WTC11 (cell line): Measurements from ENCODE around the gene HDLBP. TPM values are rescaled to one million over a fixed set of nuclear protein-coding genes. Genes with fewer than 3 reads are reported as not detected.

Experiments
- ATAC-seq: fragments of 200-7000 bp; cut with Tn5 transposase; 2 replicates; pipeline ENCODE4 v1.10.0; 2021; ENCODE audit warnings: mild to moderate bottlenecking, moderate library complexity
- CTCF ChIA-PET: fragments of 300-600 bp; sonication (Branson Sonifier 250); formaldehyde crosslinking; loops from one replicate; lab custom pipeline; 2021; ENCODE audit warnings: antibody characterized with exemption; lab: Charles Lee
- POLR2A ChIA-PET: fragments of 350-600 bp; sonication (Branson Sonifier 250); formaldehyde crosslinking; loops from one replicate; lab custom pipeline; 2021; ENCODE audit warnings: antibody characterized with exemption; lab: Charles Lee
- DNase-seq: peaks from one replicate; pipeline ENCODE4 v3.0.0; 2021; ENCODE audit warnings: low spot score
- H3K27ac Mint-ChIP-seq: 2 replicates; pipeline ENCODE4 v1.8.0; 2021; ENCODE audit warnings: mixed read lengths
- H3K27me3 Mint-ChIP-seq: 2 replicates; pipeline ENCODE4 v1.8.0; 2021; ENCODE audit warnings: low read depth, mild to moderate bottlenecking, moderate library complexity, mixed read lengths
- H3K36me3 Mint-ChIP-seq: 2 replicates; pipeline ENCODE4 v1.8.0; 2021; ENCODE audit warnings: mixed read lengths
- H3K4me1 Mint-ChIP-seq: 2 replicates; pipeline ENCODE4 v1.8.0; 2022; ENCODE audit warnings: mixed read lengths
- H3K4me3 Mint-ChIP-seq: 2 replicates; pipeline ENCODE4 v1.8.0; 2021; ENCODE audit warnings: mild to moderate bottlenecking, moderate library complexity, mixed read lengths
- H3K9me3 Mint-ChIP-seq: 2 replicates; pipeline ENCODE4 v1.8.0; 2021; ENCODE audit warnings: mixed read lengths
- HMGA2 ChIP-seq: fragments of 250-450 bp; sonication (Bioruptor Pico); IDR thresholded peaks from 2 replicates; pipeline ENCODE4 v1.4.0; 2021; ENCODE audit warnings: mild to moderate bottlenecking, moderate library complexity
- NFATC4 ChIP-seq: fragments of 250-450 bp; sonication (Bioruptor Pico); IDR thresholded peaks from 2 replicates; pipeline ENCODE4 v1.9.0; 2021; ENCODE audit warnings: mild to moderate bottlenecking
- NFE2L1 ChIP-seq: sonication (generic); formaldehyde crosslinking; IDR thresholded peaks from 2 replicates; pipeline ENCODE4 v1.8.1; 2023; ENCODE audit warnings: missing genetic modification reagents
- NR2C2 ChIP-seq: sonication (generic); formaldehyde crosslinking; IDR thresholded peaks from 2 replicates; pipeline ENCODE4 v1.8.0; 2022; ENCODE audit warnings: mild to moderate bottlenecking, missing genetic modification reagents
- NR3C1 ChIP-seq: sonication (generic); formaldehyde crosslinking; conservative IDR thresholded peaks from 2 replicates; pipeline ENCODE4 v1.8.1; 2023; ENCODE audit warnings: low read depth, mild to moderate bottlenecking, missing genetic modification reagents
- total RNA-seq: library from RNA; stranded (reverse); gene quantifications from 3 replicates; pipeline ENCODE4 v1.2.3, GENCODE V29; 2021
- TF ChIP-seq, protein P1 (sequence below): sonication (generic); formaldehyde crosslinking; IDR thresholded peaks from 2 replicates; pipeline ENCODE4 v1.8.1; 2023; ENCODE audit warnings: mild to moderate bottlenecking, missing genetic modification reagents
- TF ChIP-seq, protein P2 (sequence below): sonication (generic); formaldehyde crosslinking; IDR thresholded peaks from 2 replicates; pipeline ENCODE4 v1.8.1; 2022; ENCODE audit warnings: low read depth, mild to moderate bottlenecking, moderate library complexity, missing genetic modification reagents, borderline replicate concordance
- TF ChIP-seq, protein P3 (sequence below): sonication (generic); formaldehyde crosslinking; IDR thresholded peaks from 2 replicates; pipeline ENCODE4 v1.8.1; 2023; ENCODE audit warnings: mild to moderate bottlenecking, moderate library complexity, missing genetic modification reagents
- TF ChIP-seq, protein P4 (sequence below): sonication (generic); formaldehyde crosslinking; IDR thresholded peaks from 2 replicates; pipeline ENCODE4 v1.8.0; 2022; ENCODE audit warnings: mild to moderate bottlenecking, missing genetic modification reagents
- TF ChIP-seq, protein P5 (sequence below): fragments of 250-450 bp; sonication (Bioruptor Pico); IDR thresholded peaks from 2 replicates; pipeline ENCODE4 v1.8.0; 2021; ENCODE audit warnings: mild to moderate bottlenecking
- TF ChIP-seq, protein P6 (sequence below): fragments of 250-450 bp; sonication (Bioruptor Pico); IDR thresholded peaks from 2 replicates; pipeline ENCODE4 v1.9.0; 2021; ENCODE audit warnings: moderate library complexity, mild to moderate bottlenecking, inconsistent platforms, borderline replicate concordance
- TF ChIP-seq, protein P7 (sequence below): sonication (generic); formaldehyde crosslinking; IDR thresholded peaks from 2 replicates; pipeline ENCODE4 v1.8.0; 2023; ENCODE audit warnings: mild to moderate bottlenecking, missing genetic modification reagents
- TF ChIP-seq, protein P8 (sequence below): fragments of 250-450 bp; sonication (Bioruptor Pico); IDR thresholded peaks from 2 replicates; pipeline ENCODE4 v1.9.0; 2021; ENCODE audit warnings: mild to moderate bottlenecking
- TF ChIP-seq, protein P9 (sequence below): sonication (generic); formaldehyde crosslinking; IDR thresholded peaks from 2 replicates; pipeline ENCODE4 v1.8.0; 2022; ENCODE audit warnings: mild to moderate bottlenecking, missing genetic modification reagents

Gene HDLBP
- total RNA-seq, 1 experiment from 2014 or later: 368 TPM

DNA sequence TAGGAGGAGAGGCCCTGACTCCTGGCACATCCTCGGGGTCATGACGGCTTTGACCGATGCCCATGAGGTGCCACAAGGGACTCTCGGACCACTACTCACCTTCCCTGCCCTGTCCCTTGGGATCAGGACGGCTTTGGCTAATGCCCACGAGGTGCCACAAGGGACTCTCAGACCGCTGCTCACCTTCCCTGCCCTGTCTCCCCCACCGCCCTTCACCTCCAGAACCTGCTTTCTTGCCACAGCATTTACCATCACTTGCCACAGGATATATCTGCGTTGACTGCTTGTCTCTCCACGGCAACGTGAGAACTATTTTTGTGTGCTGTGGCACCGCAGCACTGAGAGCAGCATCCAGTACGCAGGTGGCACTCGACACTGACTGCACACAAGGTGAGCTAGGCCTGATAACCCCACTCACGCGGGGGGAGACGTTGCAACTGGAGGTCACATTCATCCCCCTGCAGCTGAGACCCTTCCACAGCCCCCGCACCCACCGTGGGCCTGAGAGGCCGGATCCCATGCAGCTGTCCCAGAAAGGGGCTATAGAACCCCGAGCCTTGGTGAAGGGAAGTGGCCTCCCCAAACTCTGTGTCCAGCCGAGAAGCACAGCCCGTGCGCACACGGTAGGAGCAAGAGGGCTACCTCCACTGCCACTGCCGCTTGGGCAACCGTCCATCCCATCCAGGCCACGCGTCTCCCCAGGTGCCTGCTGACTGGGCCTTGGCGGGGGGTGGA is 79.4 kb downstream of the HDLBP start (continued):
- TF ChIP-seq, protein P1, sequence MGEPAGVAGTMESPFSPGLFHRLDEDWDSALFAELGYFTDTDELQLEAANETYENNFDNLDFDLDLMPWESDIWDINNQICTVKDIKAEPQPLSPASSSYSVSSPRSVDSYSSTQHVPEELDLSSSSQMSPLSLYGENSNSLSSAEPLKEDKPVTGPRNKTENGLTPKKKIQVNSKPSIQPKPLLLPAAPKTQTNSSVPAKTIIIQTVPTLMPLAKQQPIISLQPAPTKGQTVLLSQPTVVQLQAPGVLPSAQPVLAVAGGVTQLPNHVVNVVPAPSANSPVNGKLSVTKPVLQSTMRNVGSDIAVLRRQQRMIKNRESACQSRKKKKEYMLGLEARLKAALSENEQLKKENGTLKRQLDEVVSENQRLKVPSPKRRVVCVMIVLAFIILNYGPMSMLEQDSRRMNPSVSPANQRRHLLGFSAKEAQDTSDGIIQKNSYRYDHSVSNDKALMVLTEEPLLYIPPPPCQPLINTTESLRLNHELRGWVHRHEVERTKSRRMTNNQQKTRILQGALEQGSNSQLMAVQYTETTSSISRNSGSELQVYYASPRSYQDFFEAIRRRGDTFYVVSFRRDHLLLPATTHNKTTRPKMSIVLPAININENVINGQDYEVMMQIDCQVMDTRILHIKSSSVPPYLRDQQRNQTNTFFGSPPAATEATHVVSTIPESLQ: no peak
- TF ChIP-seq NR3C1 (CRISPR knock-in tag) (no peak), HMGA2 (CRISPR knock-in tag) (no peak)
- TF ChIP-seq, protein P2, sequence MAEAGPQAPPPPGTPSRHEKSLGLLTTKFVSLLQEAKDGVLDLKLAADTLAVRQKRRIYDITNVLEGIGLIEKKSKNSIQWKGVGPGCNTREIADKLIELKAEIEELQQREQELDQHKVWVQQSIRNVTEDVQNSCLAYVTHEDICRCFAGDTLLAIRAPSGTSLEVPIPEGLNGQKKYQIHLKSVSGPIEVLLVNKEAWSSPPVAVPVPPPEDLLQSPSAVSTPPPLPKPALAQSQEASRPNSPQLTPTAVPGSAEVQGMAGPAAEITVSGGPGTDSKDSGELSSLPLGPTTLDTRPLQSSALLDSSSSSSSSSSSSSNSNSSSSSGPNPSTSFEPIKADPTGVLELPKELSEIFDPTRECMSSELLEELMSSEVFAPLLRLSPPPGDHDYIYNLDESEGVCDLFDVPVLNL: no peak
- TF ChIP-seq, protein P3, sequence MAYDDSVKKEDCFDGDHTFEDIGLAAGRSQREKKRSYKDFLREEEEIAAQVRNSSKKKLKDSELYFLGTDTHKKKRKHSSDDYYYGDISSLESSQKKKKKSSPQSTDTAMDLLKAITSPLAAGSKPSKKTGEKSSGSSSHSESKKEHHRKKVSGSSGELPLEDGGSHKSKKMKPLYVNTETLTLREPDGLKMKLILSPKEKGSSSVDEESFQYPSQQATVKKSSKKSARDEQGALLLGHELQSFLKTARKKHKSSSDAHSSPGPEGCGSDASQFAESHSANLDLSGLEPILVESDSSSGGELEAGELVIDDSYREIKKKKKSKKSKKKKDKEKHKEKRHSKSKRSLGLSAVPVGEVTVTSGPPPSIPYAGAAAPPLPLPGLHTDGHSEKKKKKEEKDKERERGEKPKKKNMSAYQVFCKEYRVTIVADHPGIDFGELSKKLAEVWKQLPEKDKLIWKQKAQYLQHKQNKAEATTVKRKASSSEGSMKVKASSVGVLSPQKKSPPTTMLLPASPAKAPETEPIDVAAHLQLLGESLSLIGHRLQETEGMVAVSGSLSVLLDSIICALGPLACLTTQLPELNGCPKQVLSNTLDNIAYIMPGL (CRISPR knock-in tag): no peak
- TF ChIP-seq, protein P4, sequence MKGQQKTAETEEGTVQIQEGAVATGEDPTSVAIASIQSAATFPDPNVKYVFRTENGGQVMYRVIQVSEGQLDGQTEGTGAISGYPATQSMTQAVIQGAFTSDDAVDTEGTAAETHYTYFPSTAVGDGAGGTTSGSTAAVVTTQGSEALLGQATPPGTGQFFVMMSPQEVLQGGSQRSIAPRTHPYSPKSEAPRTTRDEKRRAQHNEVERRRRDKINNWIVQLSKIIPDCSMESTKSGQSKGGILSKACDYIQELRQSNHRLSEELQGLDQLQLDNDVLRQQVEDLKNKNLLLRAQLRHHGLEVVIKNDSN (CRISPR knock-in tag): no peak
- TF ChIP-seq, protein P5, sequence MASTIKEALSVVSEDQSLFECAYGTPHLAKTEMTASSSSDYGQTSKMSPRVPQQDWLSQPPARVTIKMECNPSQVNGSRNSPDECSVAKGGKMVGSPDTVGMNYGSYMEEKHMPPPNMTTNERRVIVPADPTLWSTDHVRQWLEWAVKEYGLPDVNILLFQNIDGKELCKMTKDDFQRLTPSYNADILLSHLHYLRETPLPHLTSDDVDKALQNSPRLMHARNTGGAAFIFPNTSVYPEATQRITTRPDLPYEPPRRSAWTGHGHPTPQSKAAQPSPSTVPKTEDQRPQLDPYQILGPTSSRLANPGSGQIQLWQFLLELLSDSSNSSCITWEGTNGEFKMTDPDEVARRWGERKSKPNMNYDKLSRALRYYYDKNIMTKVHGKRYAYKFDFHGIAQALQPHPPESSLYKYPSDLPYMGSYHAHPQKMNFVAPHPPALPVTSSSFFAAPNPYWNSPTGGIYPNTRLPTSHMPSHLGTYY: no peak
- TF ChIP-seq, all 79 proteins: peak for 0

DNA sequence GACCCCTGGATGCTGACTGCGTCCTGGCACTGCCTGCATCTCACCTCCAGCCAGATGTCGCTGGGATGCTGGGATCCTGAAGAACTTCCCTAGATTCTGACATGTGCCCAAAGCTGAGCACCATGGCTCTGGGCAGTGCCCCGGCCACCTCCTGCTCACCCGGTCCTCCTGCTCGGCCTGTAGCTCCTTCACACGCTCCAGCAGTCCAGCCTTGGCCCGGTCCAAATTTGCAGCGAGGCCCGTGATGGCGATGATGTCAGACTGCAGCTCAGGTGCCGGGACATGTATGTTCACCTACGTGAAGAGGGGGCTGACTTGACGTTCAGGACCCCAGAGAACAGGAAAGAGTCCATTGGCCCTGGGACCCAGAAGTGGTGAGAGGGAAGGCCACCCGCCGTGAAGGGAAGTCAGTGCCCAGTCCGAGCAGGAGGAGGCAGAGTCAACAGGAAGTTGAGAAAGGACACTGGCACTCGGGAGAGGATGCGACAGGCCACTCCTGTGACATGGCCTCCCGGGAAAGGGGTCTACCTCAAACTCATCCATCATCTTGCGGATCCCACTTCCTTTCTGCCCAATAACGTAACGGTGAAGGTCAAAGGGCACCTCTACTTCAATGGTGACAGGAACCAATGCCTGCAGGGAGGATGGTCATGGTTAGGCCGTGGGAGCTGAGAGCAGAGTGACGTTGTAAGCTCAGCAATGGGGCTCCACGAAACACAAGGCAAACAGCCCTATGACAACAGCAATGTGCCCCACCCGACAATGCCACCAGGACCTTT is 80.3 kb downstream of the HDLBP start:
- peaks cover 92% of the 10 kb centered on the region for H3K36me3 Mint-ChIP-seq
- ChIA-PET POLR2A (no interaction called here), CTCF (no interaction called here)
- TF ChIP-seq, protein P6, sequence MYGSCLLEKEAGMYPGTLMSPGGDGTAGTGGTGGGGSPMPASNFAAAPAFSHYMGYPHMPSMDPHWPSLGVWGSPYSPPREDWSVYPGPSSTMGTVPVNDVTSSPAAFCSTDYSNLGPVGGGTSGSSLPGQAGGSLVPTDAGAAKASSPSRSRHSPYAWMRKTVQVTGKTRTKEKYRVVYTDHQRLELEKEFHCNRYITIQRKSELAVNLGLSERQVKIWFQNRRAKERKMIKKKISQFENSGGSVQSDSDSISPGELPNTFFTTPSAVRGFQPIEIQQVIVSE (CRISPR knock-in tag): no peak
- no peak for TF ChIP-seq NFE2L1 (CRISPR knock-in tag)
- TF ChIP-seq, protein P7, sequence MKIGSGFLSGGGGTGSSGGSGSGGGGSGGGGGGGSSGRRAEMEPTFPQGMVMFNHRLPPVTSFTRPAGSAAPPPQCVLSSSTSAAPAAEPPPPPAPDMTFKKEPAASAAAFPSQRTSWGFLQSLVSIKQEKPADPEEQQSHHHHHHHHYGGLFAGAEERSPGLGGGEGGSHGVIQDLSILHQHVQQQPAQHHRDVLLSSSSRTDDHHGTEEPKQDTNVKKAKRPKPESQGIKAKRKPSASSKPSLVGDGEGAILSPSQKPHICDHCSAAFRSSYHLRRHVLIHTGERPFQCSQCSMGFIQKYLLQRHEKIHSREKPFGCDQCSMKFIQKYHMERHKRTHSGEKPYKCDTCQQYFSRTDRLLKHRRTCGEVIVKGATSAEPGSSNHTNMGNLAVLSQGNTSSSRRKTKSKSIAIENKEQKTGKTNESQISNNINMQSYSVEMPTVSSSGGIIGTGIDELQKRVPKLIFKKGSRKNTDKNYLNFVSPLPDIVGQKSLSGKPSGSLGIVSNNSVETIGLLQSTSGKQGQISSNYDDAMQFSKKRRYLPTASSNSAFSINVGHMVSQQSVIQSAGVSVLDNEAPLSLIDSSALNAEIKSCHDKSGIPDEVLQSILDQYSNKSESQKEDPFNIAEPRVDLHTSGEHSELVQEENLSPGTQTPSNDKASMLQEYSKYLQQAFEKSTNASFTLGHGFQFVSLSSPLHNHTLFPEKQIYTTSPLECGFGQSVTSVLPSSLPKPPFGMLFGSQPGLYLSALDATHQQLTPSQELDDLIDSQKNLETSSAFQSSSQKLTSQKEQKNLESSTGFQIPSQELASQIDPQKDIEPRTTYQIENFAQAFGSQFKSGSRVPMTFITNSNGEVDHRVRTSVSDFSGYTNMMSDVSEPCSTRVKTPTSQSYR (CRISPR knock-in tag): no peak
- TF ChIP-seq, protein P8, sequence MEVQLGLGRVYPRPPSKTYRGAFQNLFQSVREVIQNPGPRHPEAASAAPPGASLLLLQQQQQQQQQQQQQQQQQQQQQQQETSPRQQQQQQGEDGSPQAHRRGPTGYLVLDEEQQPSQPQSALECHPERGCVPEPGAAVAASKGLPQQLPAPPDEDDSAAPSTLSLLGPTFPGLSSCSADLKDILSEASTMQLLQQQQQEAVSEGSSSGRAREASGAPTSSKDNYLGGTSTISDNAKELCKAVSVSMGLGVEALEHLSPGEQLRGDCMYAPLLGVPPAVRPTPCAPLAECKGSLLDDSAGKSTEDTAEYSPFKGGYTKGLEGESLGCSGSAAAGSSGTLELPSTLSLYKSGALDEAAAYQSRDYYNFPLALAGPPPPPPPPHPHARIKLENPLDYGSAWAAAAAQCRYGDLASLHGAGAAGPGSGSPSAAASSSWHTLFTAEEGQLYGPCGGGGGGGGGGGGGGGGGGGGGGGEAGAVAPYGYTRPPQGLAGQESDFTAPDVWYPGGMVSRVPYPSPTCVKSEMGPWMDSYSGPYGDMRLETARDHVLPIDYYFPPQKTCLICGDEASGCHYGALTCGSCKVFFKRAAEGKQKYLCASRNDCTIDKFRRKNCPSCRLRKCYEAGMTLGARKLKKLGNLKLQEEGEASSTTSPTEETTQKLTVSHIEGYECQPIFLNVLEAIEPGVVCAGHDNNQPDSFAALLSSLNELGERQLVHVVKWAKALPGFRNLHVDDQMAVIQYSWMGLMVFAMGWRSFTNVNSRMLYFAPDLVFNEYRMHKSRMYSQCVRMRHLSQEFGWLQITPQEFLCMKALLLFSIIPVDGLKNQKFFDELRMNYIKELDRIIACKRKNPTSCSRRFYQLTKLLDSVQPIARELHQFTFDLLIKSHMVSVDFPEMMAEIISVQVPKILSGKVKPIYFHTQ (CRISPR knock-in tag): no peak
- no peak for TF ChIP-seq NR2C2
- TF ChIP-seq NFATC4 (CRISPR knock-in tag): no peak
- TF ChIP-seq, protein P5: no peak
- TF ChIP-seq, protein P9, sequence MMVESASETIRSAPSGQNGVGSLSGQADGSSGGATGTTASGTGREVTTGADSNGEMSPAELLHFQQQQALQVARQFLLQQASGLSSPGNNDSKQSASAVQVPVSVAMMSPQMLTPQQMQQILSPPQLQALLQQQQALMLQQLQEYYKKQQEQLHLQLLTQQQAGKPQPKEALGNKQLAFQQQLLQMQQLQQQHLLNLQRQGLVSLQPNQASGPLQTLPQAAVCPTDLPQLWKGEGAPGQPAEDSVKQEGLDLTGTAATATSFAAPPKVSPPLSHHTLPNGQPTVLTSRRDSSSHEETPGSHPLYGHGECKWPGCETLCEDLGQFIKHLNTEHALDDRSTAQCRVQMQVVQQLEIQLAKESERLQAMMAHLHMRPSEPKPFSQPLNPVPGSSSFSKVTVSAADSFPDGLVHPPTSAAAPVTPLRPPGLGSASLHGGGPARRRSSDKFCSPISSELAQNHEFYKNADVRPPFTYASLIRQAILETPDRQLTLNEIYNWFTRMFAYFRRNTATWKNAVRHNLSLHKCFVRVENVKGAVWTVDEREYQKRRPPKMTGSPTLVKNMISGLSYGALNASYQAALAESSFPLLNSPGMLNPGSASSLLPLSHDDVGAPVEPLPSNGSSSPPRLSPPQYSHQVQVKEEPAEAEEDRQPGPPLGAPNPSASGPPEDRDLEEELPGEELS: no peak

More for the DNA sequence above, 80.3 kb downstream of the HDLBP start:
- no peak for DNase-seq
- Mint-ChIP-seq H3K9me3 (no peaks in the 10 kb centered on the region), H3K27me3 (no peaks in the 10 kb centered on the region), H3K4me1 (no peaks in the 10 kb centered on the region), H3K27ac (no peak overlapping the region), H3K4me3 (no peak overlapping the region)
- ATAC-seq: no peak
